GM21515 (cell line): ENCODE results near the gene ZNF324B.
"Not testable (repeated sequence)": the region's sequence is repeated elsewhere in the genome, so short reads cannot be mapped to it uniquely, and the experiment has no call there.

Source experiments
- ATAC-seq: cut with Tn5 transposase; IDR thresholded peaks from one replicate; pipeline ENCODE4 v1.9.1; 2021; ENCODE audit not compliant: unreplicated experiment

Gene ZNF324B

GRCh38 chr19:58479736-58480480, 28.5 kb downstream of the ZNF324B start:
- ATAC-seq = no peak

- no peak for ATAC-seq
Observed at GRCh38 chr19:58480481-58480830, 29.0 kb downstream of the ZNF324B start.

GRCh38 chr19:58480831-58481230, 29.4 kb downstream of the ZNF324B start:
- ATAC-seq = no peak

- ATAC-seq = no peak
Observed at GRCh38 chr19:58482372-58482771, 30.9 kb downstream of the ZNF324B start.

- no peak for ATAC-seq
Observed at GRCh38 chr19:58483776-58484175, 32.4 kb downstream of the ZNF324B start.

- ATAC-seq = not testable (repeated sequence)
Observed at GRCh38 chr19:58484349-58484748, 32.9 kb downstream of the ZNF324B start.

GRCh38 chr19:58491393-58491792, 40.0 kb downstream of the ZNF324B start:
- ATAC-seq = no peak

- no peak for ATAC-seq
Observed at GRCh38 chr19:58492265-58492664, 40.8 kb downstream of the ZNF324B start.

- no peak for ATAC-seq
Observed at GRCh38 chr19:58497634-58498170, 46.3 kb downstream of the ZNF324B start.

- peak; percentile 3 for ATAC-seq
Observed at GRCh38 chr19:58498316-58499020, 47.0 kb downstream of the ZNF324B start.

- peak; percentile 85 for ATAC-seq
Observed at GRCh38 chr19:58499021-58499927, 47.9 kb downstream of the ZNF324B start.

- ATAC-seq = no peak
Observed at GRCh38 chr19:58500242-58500641, 48.8 kb downstream of the ZNF324B start.
